Activated CD8-positive, alpha-beta T cell treated with anti-CD3 and anti-CD28 coated beads, Interleukin-2, amount 10 ng/mL, durations not matched to agents 7 days and 5 days (primary cell): ENCODE results near the gene CHRM5. TPM values are rescaled to one million over a fixed set of nuclear protein-coding genes. Genes with fewer than 3 reads are reported as not detected.
"Not testable (repeated sequence)": the region's sequence is repeated elsewhere in the genome, so short reads cannot be mapped to it uniquely, and the experiment has no call there.

Source experiments
- ATAC-seq: fragments of 150-1000 bp; cut with Tn5 transposase; one replicate; pipeline ENCODE4 v1.10.0; 2021; ENCODE audit warnings: moderate library complexity
- CTCF ChIA-PET: fragments of 350-600 bp; sonication (Branson Sonifier 250); formaldehyde crosslinking; loops from one replicate; lab custom pipeline; 2021; ENCODE audit warnings: antibody characterized with exemption; lab: Charles Lee
- POLR2A ChIA-PET: fragments of 350-600 bp; sonication (Branson Sonifier 250); formaldehyde crosslinking; loops from one replicate; lab custom pipeline; 2021; ENCODE audit warnings: antibody characterized with exemption; lab: Charles Lee
- DNase-seq: peaks from one replicate; pipeline ENCODE4 v3.0.0-alpha.2; 2020
- H3K27ac Mint-ChIP-seq: one replicate; pipeline ENCODE4 v1.8.0; 2021; ENCODE audit warnings: mild to moderate bottlenecking, mixed read lengths
- H3K27me3 Mint-ChIP-seq: one replicate; pipeline ENCODE4 v1.8.0; 2021; ENCODE audit warnings: low read depth, mixed read lengths
- H3K36me3 Mint-ChIP-seq: one replicate; pipeline ENCODE4 v1.8.0; 2021; ENCODE audit warnings: low read depth, mixed read lengths
- H3K4me1 Mint-ChIP-seq: one replicate; pipeline ENCODE4 v1.8.0; 2021; ENCODE audit warnings: low read depth, mixed read lengths
- H3K4me3 Mint-ChIP-seq: one replicate; pipeline ENCODE4 v1.8.0; 2021; ENCODE audit warnings: mild to moderate bottlenecking, mixed read lengths
- H3K9me3 Mint-ChIP-seq: one replicate; pipeline ENCODE4 v1.8.0; 2022; ENCODE audit warnings: mixed read lengths; ENCODE audit not compliant: insufficient read depth
- total RNA-seq, 2 experiments: library from RNA; stranded (reverse); gene quantifications; one replicate each; pipeline ENCODE4 v1.2.3, GENCODE V29; 2021

The CHRM5 gene
- total RNA-seq, 2 experiments from 2014 or later = not detected

- CTCF ChIA-PET = interaction anchor here (0.6 to 1.8 kb wide), 2 partner anchors 11 to 13 kb away, joined by 3 to 4 read pairs; no protein-coding TSS in a partner anchor
- H3K27me3 Mint-ChIP-seq = peaks cover 11% of the 10 kb centered on the region
These were observed 79.8 kb downstream of the CHRM5 start for GRCh38 chr15:34047893-34048775.

GRCh38 chr15:34049112-34049511, 80.8 kb downstream of the CHRM5 start:
- Mint-ChIP-seq H3K9me3 (peaks cover 39% of the 10 kb centered on the region), H3K4me3 (no peak overlapping the region), H3K27ac (no peak overlapping the region), H3K36me3 (peaks cover 19% of the 10 kb centered on the region), H3K27me3 (peaks cover 11% of the 10 kb centered on the region), H3K4me1 (no peaks in the 10 kb centered on the region)
- ATAC-seq (no peak), DNase-seq (no peak)
- POLR2A ChIA-PET = no interaction called here
- CTCF ChIA-PET = interaction anchor here (1.8 kb wide), 1 partner anchor 12 kb away, joined by 4 read pairs; no protein-coding TSS in a partner anchor

More at GRCh38 chr15:34047893-34048775, 79.8 kb downstream of the CHRM5 start:
- peaks cover 6% of the 10 kb centered on the region for H3K4me1 Mint-ChIP-seq
- peaks cover 31% of the 10 kb centered on the region for H3K9me3 Mint-ChIP-seq
- DNase-seq (no peak), ATAC-seq (no peak)
- POLR2A ChIA-PET = interaction anchor here (0.8 kb wide), 1 partner anchor 9 kb away, joined by 3 read pairs; the partner anchor contains the start of gene AVEN
- H3K36me3 Mint-ChIP-seq = peaks cover 19% of the 10 kb centered on the region
- H3K4me3 Mint-ChIP-seq = no peak overlapping the region
- no peak overlapping the region for H3K27ac Mint-ChIP-seq

- H3K9me3 Mint-ChIP-seq = peaks cover 40% of the 10 kb centered on the region
- POLR2A ChIA-PET, H3K27ac Mint-ChIP-seq, ATAC-seq, DNase-seq, H3K4me1 Mint-ChIP-seq, H3K4me3 Mint-ChIP-seq: not testable (repeated sequence)
- CTCF ChIA-PET = interaction anchor here (1.0 kb wide), 1 partner anchor 12 kb away, joined by 3 read pairs; no protein-coding TSS in a partner anchor
- H3K36me3 Mint-ChIP-seq = peaks cover 19% of the 10 kb centered on the region
- peaks cover 11% of the 10 kb centered on the region for H3K27me3 Mint-ChIP-seq
These were observed 82.1 kb downstream of the CHRM5 start for GRCh38 chr15:34050385-34050784.

GRCh38 chr15:34054081-34054707, 85.9 kb downstream of the CHRM5 start:
- no peak for ATAC-seq
- ChIA-PET CTCF (no interaction called here), POLR2A (no interaction called here)
- Mint-ChIP-seq H3K27me3 (peaks cover 11% of the 10 kb centered on the region), H3K36me3 (peaks cover 18% of the 10 kb centered on the region), H3K4me1 (no peaks in the 10 kb centered on the region), H3K4me3 (no peak overlapping the region), H3K27ac (no peak overlapping the region), H3K9me3 (peaks cover 33% of the 10 kb centered on the region)
- no peak for DNase-seq

- peaks cover 7% of the 10 kb centered on the region for H3K36me3 Mint-ChIP-seq
- ChIA-PET POLR2A (no interaction called here), CTCF (interaction anchor here (0.8 kb wide), 1 partner anchor 54 kb away, joined by 3 read pairs; no protein-coding TSS in a partner anchor)
- peaks cover 18% of the 10 kb centered on the region for H3K9me3 Mint-ChIP-seq
- H3K27ac Mint-ChIP-seq = no peak overlapping the region
- ATAC-seq (no peak), DNase-seq (no peak)
- H3K4me3 Mint-ChIP-seq = no peak overlapping the region
- H3K27me3 Mint-ChIP-seq = peaks cover 13% of the 10 kb centered on the region
- no peaks in the 10 kb centered on the region for H3K4me1 Mint-ChIP-seq
These were observed 87.7 kb downstream of the CHRM5 start for GRCh38 chr15:34055868-34056595.

GRCh38 chr15:34056911-34057310, 88.6 kb downstream of the CHRM5 start:
- Mint-ChIP-seq H3K4me3 (no peak overlapping the region), H3K36me3 (no peaks in the 10 kb centered on the region), H3K9me3 (peaks cover 9% of the 10 kb centered on the region), H3K27ac (no peak overlapping the region), H3K4me1 (peaks cover 2% of the 10 kb centered on the region), H3K27me3 (peaks cover 10% of the 10 kb centered on the region)
- POLR2A ChIA-PET = no interaction called here
- CTCF ChIA-PET = no interaction called here
- ATAC-seq (no peak), DNase-seq (no peak)

- H3K9me3 Mint-ChIP-seq = no peaks in the 10 kb centered on the region
- H3K27me3 Mint-ChIP-seq = peaks cover 6% of the 10 kb centered on the region
- no peaks in the 10 kb centered on the region for H3K36me3 Mint-ChIP-seq
- H3K4me3 Mint-ChIP-seq = no peak overlapping the region
- ChIA-PET POLR2A (no interaction called here), CTCF (interaction anchor here (1.5 to 7.1 kb wide), 2 partner anchors 12 to 151 kb away, joined by 3 to 80 read pairs; partner anchors contain the start of gene KATNBL1)
- DNase-seq (no peak), ATAC-seq (no peak)
- peaks cover 19% of the 10 kb centered on the region for H3K4me1 Mint-ChIP-seq
- no peak overlapping the region for H3K27ac Mint-ChIP-seq
These were observed 91.2 kb downstream of the CHRM5 start for GRCh38 chr15:34059476-34059875.

GRCh38 chr15:34059946-34060345, 91.6 kb downstream of the CHRM5 start:
- DNase-seq (no peak), ATAC-seq (no peak)
- ChIA-PET POLR2A (no interaction called here), CTCF (interaction anchor here (1.5 to 7.1 kb wide), 2 partner anchors 12 to 151 kb away, joined by 3 to 80 read pairs; partner anchors contain the start of gene KATNBL1)
- Mint-ChIP-seq H3K9me3 (no peaks in the 10 kb centered on the region), H3K4me1 (peaks cover 23% of the 10 kb centered on the region), H3K4me3 (no peak overlapping the region), H3K27ac (no peak overlapping the region), H3K36me3 (no peaks in the 10 kb centered on the region), H3K27me3 (peaks cover 6% of the 10 kb centered on the region)

- Mint-ChIP-seq H3K9me3 (no peaks in the 10 kb centered on the region), H3K27ac (no peak overlapping the region), H3K36me3 (no peaks in the 10 kb centered on the region), H3K4me3 (no peak overlapping the region), H3K27me3 (peaks cover 4% of the 10 kb centered on the region), H3K4me1 (peaks cover 24% of the 10 kb centered on the region)
- CTCF ChIA-PET = interaction anchor here (1.2 to 7.1 kb wide), 5 partner anchors 18 to 523 kb away, joined by 3 to 80 read pairs (median 6); partner anchors contain the start of gene KATNBL1
- DNase-seq (no peak), ATAC-seq (no peak)
- POLR2A ChIA-PET = no interaction called here
These were observed 96.1 kb downstream of the CHRM5 start for GRCh38 chr15:34064438-34064837.

GRCh38 chr15:34065261-34065660, 97.0 kb downstream of the CHRM5 start:
- ATAC-seq = no peak
- CTCF ChIA-PET = interaction anchor here (1.2 to 7.1 kb wide), 4 partner anchors 17 to 177 kb away, joined by 3 to 80 read pairs (median 4); partner anchors contain the start of gene KATNBL1
- POLR2A ChIA-PET = no interaction called here
- DNase-seq = no peak
- Mint-ChIP-seq H3K27ac (no peak overlapping the region), H3K36me3 (no peaks in the 10 kb centered on the region), H3K4me1 (peaks cover 24% of the 10 kb centered on the region), H3K4me3 (no peak overlapping the region), H3K27me3 (no peaks in the 10 kb centered on the region), H3K9me3 (no peaks in the 10 kb centered on the region)

GRCh38 chr15:34065941-34066340, 97.6 kb downstream of the CHRM5 start:
- H3K4me1 Mint-ChIP-seq = peaks cover 24% of the 10 kb centered on the region
- no peak for DNase-seq
- H3K36me3 Mint-ChIP-seq = no peaks in the 10 kb centered on the region
- no peak overlapping the region for H3K27ac Mint-ChIP-seq
- no peak for ATAC-seq
- no peaks in the 10 kb centered on the region for H3K27me3 Mint-ChIP-seq
- H3K9me3 Mint-ChIP-seq = no peaks in the 10 kb centered on the region
- ChIA-PET CTCF (interaction anchor here (1.0 to 1.5 kb wide), 2 partner anchors 20 to 176 kb away, joined by 4 to 5 read pairs; no protein-coding TSS in a partner anchor), POLR2A (no interaction called here)
- no peak overlapping the region for H3K4me3 Mint-ChIP-seq
